SK-N-MC (cell line): ENCODE measurements around the gene GRSF1.

ENCODE experiments used
- EZH2 ChIP-seq: fragments of 200-600 bp; sonication (generic); IDR thresholded peaks from one replicate; pipeline ENCODE4 v1.6.1; 2017; ENCODE audit warnings: antibody characterized with exemption
- FOXP2 ChIP-seq: optimal IDR thresholded peaks from 2 replicates; pipeline ENCODE3; 2011; ENCODE audit warnings: mild to moderate bottlenecking, moderate library complexity; ENCODE audit not compliant: insufficient read depth; ENCODE audit errors: extremely low read length, control extremely low read depth
- POLR2AphosphoS5 ChIP-seq: IDR thresholded peaks from 2 replicates; pipeline ENCODE4 v1.6.1; 2012; ENCODE audit warnings: mild to moderate bottlenecking, low read depth, low read length, borderline replicate concordance

DNA sequence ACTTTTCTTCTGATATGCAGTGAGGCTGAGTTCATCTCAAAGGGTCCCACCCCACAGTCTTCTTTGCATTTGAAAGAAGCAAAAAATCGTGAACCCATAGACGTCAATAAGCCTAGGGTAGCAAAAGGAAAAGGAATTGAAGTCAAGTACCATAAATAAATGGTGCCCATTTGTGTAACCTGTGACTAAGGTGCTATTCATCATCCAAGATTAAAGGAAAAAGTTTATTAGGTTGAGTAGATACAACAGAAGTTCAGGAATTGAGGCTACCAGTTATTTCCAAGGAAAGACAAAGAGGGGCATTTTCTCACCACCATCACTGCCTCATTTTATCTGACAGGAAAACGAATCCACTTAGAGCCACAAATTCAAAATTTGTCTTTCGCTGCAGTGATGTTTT lies 18.8 kb upstream of the GRSF1 start:
- TF ChIP-seq POLR2AphosphoS5 (no peak), EZH2 (no peak), FOXP2 (no peak)
